Nephron (organoid): ENCODE results near the gene MPP3.

ENCODE experiments used
- H3K27ac Mint-ChIP-seq, 3 experiments: 2 replicates each; pipeline ENCODE4 v1.8.0; 2020; ENCODE audit warnings: mixed read lengths in 3 of 3, mild to moderate bottlenecking in 2 of 3, moderate library complexity in 1 of 3
- H3K27me3 Mint-ChIP-seq: 2 replicates; pipeline ENCODE4 v1.8.0; 2021; ENCODE audit warnings: low read depth, mild to moderate bottlenecking, moderate library complexity, mixed read lengths
- H3K36me3 Mint-ChIP-seq: 2 replicates; pipeline ENCODE4 v1.8.0; 2020; ENCODE audit warnings: low read depth, mixed read lengths
- H3K4me1 Mint-ChIP-seq: 2 replicates; pipeline ENCODE4 v1.8.0; 2020; ENCODE audit warnings: mixed read lengths
- H3K4me3 Mint-ChIP-seq, 3 experiments: 2 replicates each; pipeline ENCODE4 v1.8.0; 2020; ENCODE audit warnings: mild to moderate bottlenecking in 3 of 3, mixed read lengths in 3 of 3, moderate library complexity in 2 of 3
- H3K9me3 Mint-ChIP-seq: 2 replicates; pipeline ENCODE4 v1.8.0; 2020; ENCODE audit warnings: mixed read lengths
- TF ChIP-seq, protein P1 (sequence below), 3 experiments: fragments of 200-600 bp; sonication (generic); IDR thresholded peaks; one replicate each; pipeline ENCODE4 v1.5.0; 2021; ENCODE audit warnings: antibody characterized with exemption in 3 of 3; ENCODE audit not compliant: unreplicated experiment in 3 of 3

MPP3 gene

DNA sequence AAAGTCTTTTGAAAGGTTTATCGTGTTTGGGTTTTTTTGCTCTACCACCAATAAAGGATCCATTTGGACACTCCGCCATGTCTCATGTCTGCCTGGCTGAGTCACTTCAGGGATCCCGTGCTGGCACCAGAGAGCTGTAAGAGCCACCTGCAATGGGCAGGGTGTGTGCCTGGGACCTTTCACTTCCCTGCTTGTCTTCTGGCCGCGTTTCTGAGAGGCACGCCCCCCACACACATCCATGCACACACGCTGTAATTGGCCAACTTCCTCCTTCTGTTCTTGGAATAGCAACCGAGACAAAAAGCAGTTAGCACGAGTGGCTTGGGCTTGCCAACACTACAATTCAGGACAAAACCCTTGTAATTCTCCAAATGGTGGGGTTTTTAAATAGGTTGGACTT, 64.6 kb downstream of the MPP3 start:
- Mint-ChIP-seq H3K27me3 (no peaks in the 10 kb centered on the region), H3K4me1 (peaks cover 9% of the 10 kb centered on the region), H3K4me3 (no peak overlapping the region), H3K27ac (no peak overlapping the region), H3K9me3 (no peaks in the 10 kb centered on the region), H3K36me3 (peaks cover 50% of the 10 kb centered on the region)
- TF ChIP-seq, protein P1, sequence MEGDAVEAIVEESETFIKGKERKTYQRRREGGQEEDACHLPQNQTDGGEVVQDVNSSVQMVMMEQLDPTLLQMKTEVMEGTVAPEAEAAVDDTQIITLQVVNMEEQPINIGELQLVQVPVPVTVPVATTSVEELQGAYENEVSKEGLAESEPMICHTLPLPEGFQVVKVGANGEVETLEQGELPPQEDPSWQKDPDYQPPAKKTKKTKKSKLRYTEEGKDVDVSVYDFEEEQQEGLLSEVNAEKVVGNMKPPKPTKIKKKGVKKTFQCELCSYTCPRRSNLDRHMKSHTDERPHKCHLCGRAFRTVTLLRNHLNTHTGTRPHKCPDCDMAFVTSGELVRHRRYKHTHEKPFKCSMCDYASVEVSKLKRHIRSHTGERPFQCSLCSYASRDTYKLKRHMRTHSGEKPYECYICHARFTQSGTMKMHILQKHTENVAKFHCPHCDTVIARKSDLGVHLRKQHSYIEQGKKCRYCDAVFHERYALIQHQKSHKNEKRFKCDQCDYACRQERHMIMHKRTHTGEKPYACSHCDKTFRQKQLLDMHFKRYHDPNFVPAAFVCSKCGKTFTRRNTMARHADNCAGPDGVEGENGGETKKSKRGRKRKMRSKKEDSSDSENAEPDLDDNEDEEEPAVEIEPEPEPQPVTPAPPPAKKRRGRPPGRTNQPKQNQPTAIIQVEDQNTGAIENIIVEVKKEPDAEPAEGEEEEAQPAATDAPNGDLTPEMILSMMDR (IDR thresholded peaks at IDR 0.05; ENCODE audit: unreplicated experiment in 3 of 3): no peak

DNA sequence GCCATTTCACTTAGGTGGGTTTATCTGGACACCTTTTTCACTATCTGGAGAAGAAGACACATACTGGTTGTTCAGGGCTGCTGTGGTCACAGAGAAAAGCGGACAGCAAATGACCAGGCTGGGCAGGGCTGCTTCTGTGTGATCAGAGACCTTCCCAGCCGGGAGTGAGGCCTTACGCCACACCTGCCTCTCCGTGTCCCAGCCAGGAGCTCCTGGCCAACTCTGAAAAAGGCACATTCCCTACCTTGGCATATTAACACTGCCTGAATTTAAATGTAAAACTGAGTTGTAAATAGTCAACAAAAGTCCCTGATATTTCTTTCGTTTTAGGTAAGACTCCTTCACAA, 65.3 kb downstream of the MPP3 start:
- peaks cover 44% of the 10 kb centered on the region for H3K36me3 Mint-ChIP-seq
- H3K4me3 Mint-ChIP-seq: no peak overlapping the region
- no peak overlapping the region for H3K27ac Mint-ChIP-seq
- TF ChIP-seq, protein P1 (IDR thresholded peaks at IDR 0.05; ENCODE audit: unreplicated experiment in 3 of 3): no peak
- peaks cover 3% of the 10 kb centered on the region for H3K4me1 Mint-ChIP-seq
- no peaks in the 10 kb centered on the region for H3K27me3 Mint-ChIP-seq
- H3K9me3 Mint-ChIP-seq: no peaks in the 10 kb centered on the region

DNA sequence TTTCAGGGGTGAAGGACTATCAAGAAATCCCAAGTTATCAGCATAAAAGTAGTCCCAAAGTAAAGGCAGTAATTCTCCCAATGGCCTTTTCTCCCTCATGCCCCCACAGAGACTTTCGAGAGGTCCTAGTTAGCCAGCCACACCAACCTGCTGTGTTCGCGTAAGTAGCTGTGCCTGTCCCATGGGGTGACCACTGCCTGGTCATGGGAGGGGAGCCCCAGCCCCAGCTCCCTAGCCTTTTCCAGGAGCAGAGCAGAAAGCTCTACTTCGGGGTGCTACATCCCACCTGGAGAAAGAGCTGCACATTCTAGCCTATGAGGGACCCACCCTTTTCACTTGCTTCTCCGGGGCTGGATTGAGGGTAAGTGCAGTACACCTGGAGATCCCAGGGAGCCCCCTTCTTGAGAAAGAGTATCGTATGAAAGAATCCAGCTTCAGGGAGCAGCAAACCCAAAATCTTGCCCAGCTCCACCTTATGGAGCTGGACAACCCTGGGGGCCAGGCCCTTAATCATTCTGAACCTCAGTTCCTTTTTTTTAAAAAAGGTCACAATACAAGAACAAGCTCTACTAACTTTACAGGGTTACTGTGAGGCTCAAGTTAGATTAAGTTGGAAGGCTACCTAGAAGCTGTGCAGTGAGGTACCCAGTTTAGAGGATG, 65.8 kb downstream of the MPP3 start:
- Mint-ChIP-seq H3K27ac (no peak overlapping the region), H3K36me3 (peaks cover 38% of the 10 kb centered on the region), H3K4me3 (no peak overlapping the region)

DNA sequence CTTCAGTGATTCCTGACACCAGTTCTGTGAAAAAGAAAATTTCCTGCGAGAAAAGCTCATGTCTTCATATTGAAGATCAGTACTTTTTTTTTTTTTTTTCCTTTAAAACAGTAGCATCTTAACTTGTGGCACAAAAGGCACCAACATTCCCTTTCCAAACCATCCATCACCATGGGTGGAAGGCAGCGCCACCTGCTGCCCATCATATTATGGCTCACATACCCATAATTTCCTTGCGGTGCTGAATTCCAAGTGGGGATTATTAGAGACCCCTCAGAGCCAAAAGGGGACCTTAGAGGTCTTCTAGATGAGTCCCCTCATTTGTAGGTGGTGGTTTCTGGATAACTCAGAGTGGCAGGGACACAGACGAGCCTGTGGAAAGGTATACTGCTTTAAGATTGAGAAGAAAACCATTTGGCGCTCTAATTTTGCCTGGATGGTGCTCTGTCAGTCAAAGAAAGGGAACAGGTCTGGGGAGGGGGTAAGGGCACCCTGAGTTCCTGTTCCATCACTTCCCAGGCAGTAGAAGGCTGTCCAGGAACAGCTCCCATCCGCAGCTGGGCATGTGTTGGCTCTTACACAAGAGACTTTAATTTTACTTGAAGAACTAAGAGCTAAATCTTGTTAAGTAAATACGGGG, 66.4 kb downstream of the MPP3 start:
- no peak overlapping the region for H3K27ac Mint-ChIP-seq
- no peak overlapping the region for H3K4me3 Mint-ChIP-seq
- H3K9me3 Mint-ChIP-seq: no peaks in the 10 kb centered on the region
- H3K27me3 Mint-ChIP-seq: no peaks in the 10 kb centered on the region
- H3K36me3 Mint-ChIP-seq: peaks cover 35% of the 10 kb centered on the region
- TF ChIP-seq, protein P1 (IDR thresholded peaks at IDR 0.05; ENCODE audit: unreplicated experiment in 3 of 3): peak; percentile 64 to 75 (median 67)
- no peaks in the 10 kb centered on the region for H3K4me1 Mint-ChIP-seq

More for the DNA sequence above, 65.8 kb downstream of the MPP3 start:
- Mint-ChIP-seq H3K27me3 (no peaks in the 10 kb centered on the region), H3K4me1 (no peaks in the 10 kb centered on the region), H3K9me3 (no peaks in the 10 kb centered on the region)
- TF ChIP-seq, protein P1 (IDR thresholded peaks at IDR 0.05; ENCODE audit: unreplicated experiment in 3 of 3): no peak

DNA sequence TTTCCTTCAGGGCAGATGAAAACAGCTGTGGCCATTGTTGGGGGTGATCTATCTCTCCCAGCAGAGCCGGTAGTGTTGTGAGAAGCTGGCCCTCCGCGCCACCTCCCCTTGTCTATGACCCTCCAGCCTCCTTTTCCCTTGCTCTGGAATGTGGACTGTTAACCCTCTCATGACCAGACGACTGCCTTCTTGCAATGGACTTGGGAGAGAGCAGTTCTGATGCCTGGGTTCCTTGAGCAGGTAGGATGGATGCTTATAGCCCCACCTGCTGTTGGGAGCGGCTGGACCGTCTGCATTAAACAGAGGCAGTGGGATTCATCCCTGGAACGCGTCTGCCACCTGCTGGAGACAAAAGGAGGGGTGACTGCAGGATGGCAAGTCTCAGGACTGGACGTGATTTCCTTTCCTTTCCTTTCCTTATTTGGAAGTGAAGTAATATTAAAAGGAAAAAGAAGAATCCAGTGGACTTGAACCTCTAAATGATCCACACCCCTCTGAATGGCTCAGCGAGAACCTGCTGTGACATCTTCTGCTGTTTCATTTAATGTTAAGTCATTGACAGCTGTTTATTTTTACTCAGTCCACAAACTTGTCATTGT, 72.6 kb downstream of the MPP3 start:
- peaks cover 40% of the 10 kb centered on the region for H3K27me3 Mint-ChIP-seq
- peaks cover 18% of the 10 kb centered on the region for H3K4me1 Mint-ChIP-seq
- TF ChIP-seq, protein P1 (IDR thresholded peaks at IDR 0.05; ENCODE audit: unreplicated experiment in 3 of 3): peak; percentile 97 to 100 (median 100)
- no peaks in the 10 kb centered on the region for H3K9me3 Mint-ChIP-seq
- H3K4me3 Mint-ChIP-seq: peak overlapping the region; percentile 14 to 53 (median 31)
- no peaks in the 10 kb centered on the region for H3K36me3 Mint-ChIP-seq
- peak overlapping the region in 2 of 3 experiments; percentile 30 to 94 for H3K27ac Mint-ChIP-seq
